Measurements from ENCODE around the gene CXCR4.

CXCR4 gene

GRCh38 chr2:136135921-136136906 lies 18.3 kb upstream of the CXCR4 start:
- no peak for DNase-seq
- H3K4me1 Mint-ChIP-seq (ENCODE audit: low read depth), result peaks cover 91% of the 10 kb centered on the region
- H3K27ac Mint-ChIP-seq, result peak overlapping the region; percentile 56
- peaks cover 19% of the 10 kb centered on the region for H3K27me3 Mint-ChIP-seq
- peak overlapping the region; percentile 30 for H3K4me3 Mint-ChIP-seq
- no peaks in the 10 kb centered on the region for H3K9me3 Mint-ChIP-seq
- no peaks in the 10 kb centered on the region for H3K36me3 Mint-ChIP-seq (ENCODE audit: low read depth)

- Mint-ChIP-seq H3K36me3 (ENCODE audit: low read depth) (no peaks in the 10 kb centered on the region), H3K9me3 (no peaks in the 10 kb centered on the region), H3K4me1 (ENCODE audit: low read depth) (peaks cover 91% of the 10 kb centered on the region), H3K27me3 (peaks cover 19% of the 10 kb centered on the region), H3K27ac (peak overlapping the region; percentile 56), H3K4me3 (peak overlapping the region; percentile 30)
- no peak for DNase-seq
Observed at GRCh38 chr2:136135462-136135861, 17.5 kb upstream of the CXCR4 start.

- Mint-ChIP-seq H3K4me3 (peak overlapping the region; percentile 25), H3K4me1 (ENCODE audit: low read depth) (peaks cover 95% of the 10 kb centered on the region), H3K9me3 (no peaks in the 10 kb centered on the region), H3K27me3 (peaks cover 16% of the 10 kb centered on the region), H3K36me3 (ENCODE audit: low read depth) (no peaks in the 10 kb centered on the region), H3K27ac (peak overlapping the region; percentile 85)
- DNase-seq, result no peak
Observed at GRCh38 chr2:136134126-136134525, 16.2 kb upstream of the CXCR4 start.

DNA sequence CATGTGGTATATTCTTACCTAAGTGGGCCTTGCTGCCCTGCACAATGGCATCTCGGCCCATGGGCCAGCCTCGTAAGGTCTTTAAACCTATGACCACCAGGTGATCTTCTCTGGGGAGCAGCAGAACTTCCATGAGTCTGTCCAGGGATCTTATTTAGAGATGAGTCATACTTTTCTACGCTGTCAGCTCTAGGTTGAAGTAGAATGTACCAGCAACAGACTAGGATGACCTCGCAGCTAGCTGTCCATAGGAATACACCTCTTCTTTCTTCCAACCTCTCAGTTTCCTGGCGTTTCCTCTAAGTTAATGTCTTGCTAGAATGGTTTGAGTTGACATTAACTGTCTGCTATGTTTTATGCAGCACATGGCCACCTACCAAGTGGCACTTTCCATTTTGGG lies 15.6 kb upstream of the CXCR4 start:
- Mint-ChIP-seq H3K9me3 (no peaks in the 10 kb centered on the region), H3K27me3 (peaks cover 14% of the 10 kb centered on the region), H3K4me1 (ENCODE audit: low read depth) (peaks cover 95% of the 10 kb centered on the region), H3K27ac (peak overlapping the region; percentile 85), H3K4me3 (peak overlapping the region; percentile 25), H3K36me3 (ENCODE audit: low read depth) (no peaks in the 10 kb centered on the region)
- DNase-seq, result no peak

- Mint-ChIP-seq H3K9me3 (no peaks in the 10 kb centered on the region), H3K36me3 (ENCODE audit: low read depth) (no peaks in the 10 kb centered on the region), H3K27me3 (peaks cover 14% of the 10 kb centered on the region), H3K4me1 (ENCODE audit: low read depth) (peaks cover 95% of the 10 kb centered on the region), H3K27ac (peak overlapping the region; percentile 85), H3K4me3 (no peak overlapping the region)
- no peak for DNase-seq
Observed at GRCh38 chr2:136133176-136133575, 15.2 kb upstream of the CXCR4 start.

DNA sequence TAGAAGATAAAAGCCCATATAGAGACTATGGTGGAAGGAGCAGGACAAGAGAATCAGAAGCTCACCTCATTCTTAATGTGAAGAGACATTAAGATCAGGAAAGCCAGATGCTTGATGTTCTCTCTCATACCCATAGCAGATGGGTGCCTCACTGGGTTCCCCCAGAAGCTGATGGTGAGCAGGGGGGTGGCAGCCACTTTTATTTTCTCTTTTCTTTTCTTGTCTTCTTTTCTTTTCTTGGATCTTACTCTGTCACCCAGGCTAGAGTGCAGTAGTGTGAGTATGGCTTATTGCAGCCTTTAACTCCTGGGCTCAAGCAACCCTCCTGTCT lies 14.8 kb upstream of the CXCR4 start:
- H3K27ac Mint-ChIP-seq, result peak overlapping the region; percentile 85
- H3K36me3 Mint-ChIP-seq (ENCODE audit: low read depth), result no peaks in the 10 kb centered on the region
- H3K4me3 Mint-ChIP-seq, result peak overlapping the region; percentile 64
- DNase-seq, result no peak
- peaks cover 11% of the 10 kb centered on the region for H3K27me3 Mint-ChIP-seq
- H3K9me3 Mint-ChIP-seq, result no peaks in the 10 kb centered on the region
- H3K4me1 Mint-ChIP-seq (ENCODE audit: low read depth), result peaks cover 95% of the 10 kb centered on the region

GRCh38 chr2:136131961-136132824 lies 14.2 kb upstream of the CXCR4 start:
- peak overlapping the region; percentile 85 for H3K27ac Mint-ChIP-seq
- H3K4me1 Mint-ChIP-seq (ENCODE audit: low read depth), result peaks cover 95% of the 10 kb centered on the region
- H3K36me3 Mint-ChIP-seq (ENCODE audit: low read depth), result no peaks in the 10 kb centered on the region
- H3K27me3 Mint-ChIP-seq, result peaks cover 8% of the 10 kb centered on the region
- peak; percentile 62 for DNase-seq
- peak overlapping the region; percentile 64 for H3K4me3 Mint-ChIP-seq
- no peaks in the 10 kb centered on the region for H3K9me3 Mint-ChIP-seq

DNA sequence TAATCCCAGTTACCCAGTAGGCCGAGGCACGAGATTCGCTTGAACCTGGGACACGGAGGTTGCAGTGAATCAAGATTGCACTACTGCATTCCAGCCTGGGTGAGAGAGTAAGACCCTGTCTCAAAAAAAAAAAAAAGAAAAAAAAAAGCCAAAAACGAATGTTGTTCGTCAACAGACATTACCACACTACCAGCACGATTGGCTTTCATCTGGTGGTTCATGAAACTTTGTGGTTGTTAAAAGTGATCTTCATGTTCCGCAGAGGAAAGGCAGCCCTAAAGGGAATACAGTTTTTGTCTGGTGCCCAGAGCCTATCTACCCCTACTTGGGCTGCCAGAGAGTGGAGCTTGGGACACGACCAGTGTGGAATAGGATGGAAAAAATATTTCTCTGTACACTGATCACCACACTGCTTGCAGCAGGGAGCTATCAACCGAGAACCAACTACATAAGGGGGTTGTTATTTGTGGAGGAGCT lies 13.6 kb upstream of the CXCR4 start:
- Mint-ChIP-seq H3K27ac (peak overlapping the region; percentile 85), H3K27me3 (peaks cover 7% of the 10 kb centered on the region), H3K4me1 (ENCODE audit: low read depth) (peaks cover 95% of the 10 kb centered on the region), H3K9me3 (no peaks in the 10 kb centered on the region), H3K4me3 (peak overlapping the region; percentile 64), H3K36me3 (ENCODE audit: low read depth) (no peaks in the 10 kb centered on the region)
- peak; percentile 57 for DNase-seq

DNA sequence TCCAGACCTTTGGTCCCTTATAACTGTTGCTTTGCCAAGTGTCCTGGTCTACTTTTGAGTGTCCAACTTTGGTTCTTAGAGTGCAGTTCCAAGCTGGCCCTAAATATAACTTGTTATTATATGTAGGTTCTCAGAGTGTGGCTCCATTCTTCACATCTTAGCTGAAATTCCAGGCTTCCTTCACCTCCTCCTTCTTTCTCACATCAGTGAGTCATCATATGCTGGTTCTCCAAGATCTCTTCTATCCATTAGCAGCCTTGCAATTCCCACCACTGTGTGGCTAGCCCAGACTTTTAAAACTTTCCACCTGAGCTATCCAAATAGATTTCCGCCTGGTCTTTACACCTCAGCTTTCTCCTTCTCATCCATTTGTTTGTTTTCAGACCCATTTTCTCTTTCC lies 12.6 kb upstream of the CXCR4 start:
- Mint-ChIP-seq H3K27me3 (peaks cover 5% of the 10 kb centered on the region), H3K4me3 (no peak overlapping the region), H3K4me1 (ENCODE audit: low read depth) (peaks cover 95% of the 10 kb centered on the region), H3K9me3 (no peaks in the 10 kb centered on the region), H3K27ac (peak overlapping the region; percentile 58), H3K36me3 (ENCODE audit: low read depth) (no peaks in the 10 kb centered on the region)
- DNase-seq, result no peak

GRCh38 chr2:136130045-136130444 lies 12.1 kb upstream of the CXCR4 start:
- no peaks in the 10 kb centered on the region for H3K9me3 Mint-ChIP-seq
- peak overlapping the region; percentile 80 for H3K27ac Mint-ChIP-seq
- peaks cover 95% of the 10 kb centered on the region for H3K4me1 Mint-ChIP-seq (ENCODE audit: low read depth)
- no peaks in the 10 kb centered on the region for H3K36me3 Mint-ChIP-seq (ENCODE audit: low read depth)
- H3K27me3 Mint-ChIP-seq, result peaks cover 4% of the 10 kb centered on the region
- no peak for DNase-seq
- H3K4me3 Mint-ChIP-seq, result peak overlapping the region; percentile 51

DNA sequence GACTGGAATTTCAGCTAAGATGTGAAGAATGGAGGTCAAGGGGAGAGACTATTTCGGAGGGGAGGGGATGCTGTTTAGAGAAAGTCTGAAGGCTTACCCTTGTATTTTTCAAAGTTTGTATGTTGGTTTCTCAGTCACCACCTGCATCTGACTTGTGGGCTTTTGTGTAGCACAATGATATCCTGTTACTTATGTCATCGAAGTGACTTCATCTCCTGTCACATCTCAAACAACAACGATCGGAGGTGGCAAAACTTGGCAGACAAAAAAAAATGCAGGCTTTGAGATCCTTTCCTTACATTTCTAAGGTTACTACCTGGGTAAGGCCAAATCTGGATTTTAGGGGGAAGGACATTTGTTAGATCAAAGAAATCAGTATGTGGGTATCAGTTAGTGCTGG lies 11.7 kb upstream of the CXCR4 start:
- no peaks in the 10 kb centered on the region for H3K36me3 Mint-ChIP-seq (ENCODE audit: low read depth)
- H3K4me3 Mint-ChIP-seq, result peak overlapping the region; percentile 51
- H3K4me1 Mint-ChIP-seq (ENCODE audit: low read depth), result peaks cover 95% of the 10 kb centered on the region
- no peak for DNase-seq
- H3K27me3 Mint-ChIP-seq, result peaks cover 4% of the 10 kb centered on the region
- H3K9me3 Mint-ChIP-seq, result no peaks in the 10 kb centered on the region
- peak overlapping the region; percentile 80 for H3K27ac Mint-ChIP-seq

- DNase-seq, result no peak
- Mint-ChIP-seq H3K36me3 (ENCODE audit: low read depth) (no peaks in the 10 kb centered on the region), H3K27ac (no peak overlapping the region), H3K4me3 (no peak overlapping the region), H3K27me3 (peaks cover 4% of the 10 kb centered on the region), H3K4me1 (ENCODE audit: low read depth) (peaks cover 95% of the 10 kb centered on the region), H3K9me3 (no peaks in the 10 kb centered on the region)
Observed at GRCh38 chr2:136128905-136129304, 11.0 kb upstream of the CXCR4 start.

GRCh38 chr2:136128366-136128765 lies 10.4 kb upstream of the CXCR4 start:
- no peak for DNase-seq
- Mint-ChIP-seq H3K9me3 (no peaks in the 10 kb centered on the region), H3K27me3 (peaks cover 4% of the 10 kb centered on the region), H3K27ac (no peak overlapping the region), H3K36me3 (ENCODE audit: low read depth) (no peaks in the 10 kb centered on the region), H3K4me3 (no peak overlapping the region), H3K4me1 (ENCODE audit: low read depth) (peaks cover 94% of the 10 kb centered on the region)

- Mint-ChIP-seq H3K27ac (no peak overlapping the region), H3K36me3 (ENCODE audit: low read depth) (no peaks in the 10 kb centered on the region), H3K4me3 (no peak overlapping the region), H3K9me3 (no peaks in the 10 kb centered on the region), H3K4me1 (ENCODE audit: low read depth) (peaks cover 92% of the 10 kb centered on the region), H3K27me3 (peaks cover 4% of the 10 kb centered on the region)
- no peak for DNase-seq
Observed at GRCh38 chr2:136127356-136127755, 9.4 kb upstream of the CXCR4 start.
